ENCODE data around the gene AP1G2.

Gene AP1G2

GRCh38 chr14:23555533-23555881 lies 12.1 kb downstream of the AP1G2 start:
- Histone ChIP-seq H3K4me2 (ENCODE audit: low read length) (peak overlapping the region; percentile 92), H3K79me2 (no peaks in the 10 kb centered on the region), H3K4me3 (ENCODE audit: low read depth, low read length) (peak overlapping the region; percentile 92), H3K4me1 (peaks cover 11% of the 10 kb centered on the region), H3K9me3 (ENCODE audit: control insufficient read depth, low read length) (no peaks in the 10 kb centered on the region), H3K9ac (no peak overlapping the region), H3K36me3 (ENCODE audit: control insufficient read depth, insufficient read depth, low read length) (no peaks in the 10 kb centered on the region), H2AFZ (peak overlapping the region; percentile 99), H3K27ac (peak overlapping the region; percentile 97), H3K27me3 (ENCODE audit: control insufficient read depth, insufficient read depth, low read length) (no peaks in the 10 kb centered on the region)
- TF ChIP-seq, protein P1, sequence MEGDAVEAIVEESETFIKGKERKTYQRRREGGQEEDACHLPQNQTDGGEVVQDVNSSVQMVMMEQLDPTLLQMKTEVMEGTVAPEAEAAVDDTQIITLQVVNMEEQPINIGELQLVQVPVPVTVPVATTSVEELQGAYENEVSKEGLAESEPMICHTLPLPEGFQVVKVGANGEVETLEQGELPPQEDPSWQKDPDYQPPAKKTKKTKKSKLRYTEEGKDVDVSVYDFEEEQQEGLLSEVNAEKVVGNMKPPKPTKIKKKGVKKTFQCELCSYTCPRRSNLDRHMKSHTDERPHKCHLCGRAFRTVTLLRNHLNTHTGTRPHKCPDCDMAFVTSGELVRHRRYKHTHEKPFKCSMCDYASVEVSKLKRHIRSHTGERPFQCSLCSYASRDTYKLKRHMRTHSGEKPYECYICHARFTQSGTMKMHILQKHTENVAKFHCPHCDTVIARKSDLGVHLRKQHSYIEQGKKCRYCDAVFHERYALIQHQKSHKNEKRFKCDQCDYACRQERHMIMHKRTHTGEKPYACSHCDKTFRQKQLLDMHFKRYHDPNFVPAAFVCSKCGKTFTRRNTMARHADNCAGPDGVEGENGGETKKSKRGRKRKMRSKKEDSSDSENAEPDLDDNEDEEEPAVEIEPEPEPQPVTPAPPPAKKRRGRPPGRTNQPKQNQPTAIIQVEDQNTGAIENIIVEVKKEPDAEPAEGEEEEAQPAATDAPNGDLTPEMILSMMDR (IDR thresholded peaks at IDR 0.05) = no peak

DNA sequence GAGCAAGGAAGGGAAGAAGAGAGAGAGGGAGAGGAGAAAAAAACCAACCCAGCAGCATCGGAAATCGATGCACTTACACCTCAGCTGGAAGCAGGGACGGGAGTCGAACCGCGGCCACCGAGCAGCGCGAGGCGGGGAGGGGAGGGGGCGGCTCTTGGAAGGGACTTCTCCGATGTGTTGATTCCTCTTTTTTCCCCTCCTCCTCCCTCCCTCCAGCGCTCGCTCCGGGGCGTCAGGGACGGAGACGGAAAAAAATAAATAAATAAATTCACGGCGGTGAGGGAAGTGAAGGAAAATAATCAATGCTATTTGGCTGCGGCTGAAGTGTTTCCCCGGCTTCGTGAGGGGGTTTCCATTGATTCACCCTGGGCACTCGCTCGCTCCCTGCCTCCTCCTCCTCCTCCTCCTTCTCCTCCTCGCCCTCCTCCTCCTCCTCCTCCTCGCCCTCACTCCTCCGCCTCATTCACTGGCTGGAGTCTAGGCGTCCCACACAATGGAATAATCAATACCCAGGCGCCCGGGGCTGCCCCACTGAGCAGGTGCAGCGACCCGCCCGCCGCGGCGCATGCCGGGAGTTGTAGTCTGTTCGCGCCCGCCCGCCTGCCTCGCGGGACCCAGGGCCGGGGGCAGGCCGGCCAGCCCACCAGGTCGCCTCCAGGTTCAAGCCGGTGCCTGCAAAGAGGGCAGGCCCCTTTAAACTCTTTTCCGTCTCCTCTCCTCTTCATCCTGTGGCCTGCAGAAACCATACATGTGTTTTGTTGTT lies 16.1 kb downstream of the AP1G2 start, which contains the start of gene ZFHX2:
ZFHX2 (minus strand) TSS at position 500 of the 763 bp plus-strand sequence. CDS start 16,440 bp downstream, outside the sequence.
- H3K9ac ChIP-seq = peak within 1 kb of the TSS; percentile 13
- no peaks in the 10 kb centered on the region for H3K79me2 ChIP-seq
- H3K4me3 ChIP-seq (ENCODE audit: low read depth, low read length) = peak within 1 kb of the TSS; percentile 80
- H3K4me2 ChIP-seq (ENCODE audit: low read length) = peak within 1 kb of the TSS; percentile 93
- peak within 1 kb of the TSS; percentile 94 for H2AFZ ChIP-seq
- H3K27me3 ChIP-seq (ENCODE audit: control insufficient read depth, insufficient read depth, low read length) = no peaks in the 10 kb centered on the region
- peak within 1 kb of the TSS; percentile 66 for H3K27ac ChIP-seq
- H3K4me1 ChIP-seq = peaks cover 3% of the 10 kb centered on the region
- H3K36me3 ChIP-seq (ENCODE audit: control insufficient read depth, insufficient read depth, low read length) = no peaks in the 10 kb centered on the region
- TF ChIP-seq, protein P1 (IDR thresholded peaks at IDR 0.05) = no peak
- H3K9me3 ChIP-seq (ENCODE audit: control insufficient read depth, low read length) = no peaks in the 10 kb centered on the region

GRCh38 chr14:23550812-23551265 lies 16.8 kb downstream of the AP1G2 start:
- H3K36me3 ChIP-seq (ENCODE audit: control insufficient read depth, insufficient read depth, low read length) = no peaks in the 10 kb centered on the region
- peak overlapping the region; percentile 6 for H3K9ac ChIP-seq
- H3K27ac ChIP-seq = peak overlapping the region; percentile 66
- TF ChIP-seq, protein P1 (IDR thresholded peaks at IDR 0.05) = no peak
- peak overlapping the region; percentile 93 for H3K4me2 ChIP-seq (ENCODE audit: low read length)
- no peaks in the 10 kb centered on the region for H3K9me3 ChIP-seq (ENCODE audit: control insufficient read depth, low read length)
- H3K4me3 ChIP-seq (ENCODE audit: low read depth, low read length) = peak overlapping the region; percentile 80
- H3K4me1 ChIP-seq = peaks cover 3% of the 10 kb centered on the region
- H3K27me3 ChIP-seq (ENCODE audit: control insufficient read depth, insufficient read depth, low read length) = no peaks in the 10 kb centered on the region
- H2AFZ ChIP-seq = peak overlapping the region; percentile 94
- H3K79me2 ChIP-seq = no peaks in the 10 kb centered on the region

GRCh38 chr14:23550131-23550811 lies 17.3 kb downstream of the AP1G2 start:
- Histone ChIP-seq H3K27me3 (ENCODE audit: control insufficient read depth, insufficient read depth, low read length) (no peaks in the 10 kb centered on the region), H3K4me1 (peaks cover 3% of the 10 kb centered on the region), H3K27ac (no peak overlapping the region), H3K4me2 (ENCODE audit: low read length) (peak overlapping the region; percentile 93), H3K36me3 (ENCODE audit: control insufficient read depth, insufficient read depth, low read length) (no peaks in the 10 kb centered on the region), H3K9me3 (ENCODE audit: control insufficient read depth, low read length) (no peaks in the 10 kb centered on the region), H2AFZ (peak overlapping the region; percentile 94), H3K9ac (no peak overlapping the region), H3K4me3 (ENCODE audit: low read depth, low read length) (peak overlapping the region; percentile 80), H3K79me2 (no peaks in the 10 kb centered on the region)
- TF ChIP-seq, protein P1 (IDR thresholded peaks at IDR 0.05) = no peak
